Urothelium cell line (cell line): ENCODE data around the gene SCN8A.
"Not testable (repeated sequence)": the region's sequence is repeated elsewhere in the genome, so short reads cannot be mapped to it uniquely, and the experiment has no call there.

Experiments
- DNase-seq: peaks from one replicate; pipeline ENCODE4 v3.0.0; 2011; ENCODE audit warnings: low spot score, mixed read lengths
- FAIRE-seq: peaks from 2 replicates; lab custom pipeline; 2011; peaks lifted over from hg19 to GRCh38; lab: Jason Lieb, UNC

The SCN8A gene

GRCh38 chr12:51827925-51828818 is 237.1 kb downstream of the SCN8A start:
- FAIRE-seq = no peak

GRCh38 chr12:51829011-51829481 is 238.0 kb downstream of the SCN8A start:
- DNase-seq (no peak), FAIRE-seq (no peak)

More at GRCh38 chr12:51827925-51828818, 237.1 kb downstream of the SCN8A start:
- peak; percentile 69 for DNase-seq

- DNase-seq = no peak
- no peak for FAIRE-seq
Observed at GRCh38 chr12:51829641-51830040, 238.6 kb downstream of the SCN8A start.

- DNase-seq = not testable (repeated sequence)
Observed at GRCh38 chr12:51831817-51832216, 240.8 kb downstream of the SCN8A start.

GRCh38 chr12:51832354-51833107 is 241.5 kb downstream of the SCN8A start:
- no peak for DNase-seq

More at GRCh38 chr12:51831817-51832216, 240.8 kb downstream of the SCN8A start:
- FAIRE-seq = not testable (repeated sequence)

GRCh38 chr12:51833448-51834227 is 242.6 kb downstream of the SCN8A start:
- FAIRE-seq = no peak
- no peak for DNase-seq

More at GRCh38 chr12:51832354-51833107, 241.5 kb downstream of the SCN8A start:
- FAIRE-seq = no peak

GRCh38 chr12:51834411-51834810 is 243.4 kb downstream of the SCN8A start:
- no peak for DNase-seq
- FAIRE-seq = no peak

- DNase-seq = peak; percentile 48
- FAIRE-seq = no peak
Observed at GRCh38 chr12:51836041-51836826, 245.2 kb downstream of the SCN8A start.

GRCh38 chr12:51836827-51837173 is 245.8 kb downstream of the SCN8A start:
- FAIRE-seq (no peak), DNase-seq (no peak)

- FAIRE-seq (no peak), DNase-seq (no peak)
Observed at GRCh38 chr12:51837286-51837685, 246.3 kb downstream of the SCN8A start.

GRCh38 chr12:51838036-51838435 is 247.0 kb downstream of the SCN8A start:
- DNase-seq = no peak
- FAIRE-seq = no peak

GRCh38 chr12:51838762-51839161 is 247.7 kb downstream of the SCN8A start:
- FAIRE-seq = no peak

GRCh38 chr12:51839310-51839947 is 248.4 kb downstream of the SCN8A start:
- no peak for FAIRE-seq
- no peak for DNase-seq

More at GRCh38 chr12:51838762-51839161, 247.7 kb downstream of the SCN8A start:
- DNase-seq = no peak

GRCh38 chr12:51840966-51841365 is 249.9 kb downstream of the SCN8A start:
- no peak for FAIRE-seq

GRCh38 chr12:51841727-51842126 is 250.7 kb downstream of the SCN8A start:
- no peak for DNase-seq
- no peak for FAIRE-seq

More at GRCh38 chr12:51840966-51841365, 249.9 kb downstream of the SCN8A start:
- no peak for DNase-seq

- no peak for DNase-seq
- no peak for FAIRE-seq
Observed at GRCh38 chr12:51844854-51845253, 253.8 kb downstream of the SCN8A start.

GRCh38 chr12:51845482-51845881 is 254.4 kb downstream of the SCN8A start:
- FAIRE-seq (no peak), DNase-seq (no peak)

GRCh38 chr12:51846271-51846691 is 255.2 kb downstream of the SCN8A start:
- DNase-seq (no peak), FAIRE-seq (no peak)

- peak; percentile 76 for DNase-seq
- no peak for FAIRE-seq
Observed at GRCh38 chr12:51846911-51847642, 256.0 kb downstream of the SCN8A start.
